CD4-positive, alpha-beta T cell (primary cell): ENCODE measurements around the gene MAGEA6. TPM values are rescaled to one million over a fixed set of nuclear protein-coding genes. Genes with fewer than 3 reads are reported as not detected.
"Not testable (repeated sequence)": the region's sequence is repeated elsewhere in the genome, so short reads cannot be mapped to it uniquely, and the experiment has no call there.

Source experiments
- ATAC-seq: fragments of 200-7000 bp; cut with Tn5 transposase; one replicate; pipeline ENCODE4 v1.10.0; 2022; ENCODE audit warnings: mild to moderate bottlenecking; ENCODE audit not compliant: poor library complexity
- CTCF ChIA-PET: fragments of 350-600 bp; sonication (Branson Sonifier 250); formaldehyde crosslinking; loops from one replicate; lab custom pipeline; 2021; ENCODE audit warnings: antibody characterized with exemption, inconsistent platforms; lab: Charles Lee
- POLR2A ChIA-PET: fragments of 350-600 bp; sonication (Branson Sonifier 250); formaldehyde crosslinking; loops from one replicate; lab custom pipeline; 2021; ENCODE audit warnings: antibody characterized with exemption, inconsistent platforms; lab: Charles Lee
- DNase-seq, 14 experiments: peaks; one replicate each; pipeline ENCODE4 v3.0.0-alpha.2; 2013 to 2020; ENCODE audit warnings: mixed read lengths in 2 of 14
- H3K27ac ChIP-seq, 2 donors: one replicate each; pipeline versions ENCODE4 v1.5.1 to v1.7.0; 2013; ENCODE audit warnings: low read length in 2 of 2, low read depth in 1 of 2, mild to moderate bottlenecking in 1 of 2
- H3K27me3 ChIP-seq, 2 experiments: 1 replicate in 1 of 2; 2 replicates in 1 of 2; pipeline versions ENCODE4 v1.6.1 to v1.7.0; 2013; ENCODE audit warnings: low read length in 2 of 2, control low read depth in 1 of 2, mild to moderate bottlenecking in 1 of 2, moderate library complexity in 1 of 2; ENCODE audit not compliant: insufficient read depth in 2 of 2, control insufficient read depth in 1 of 2
- H3K36me3 ChIP-seq: one replicate; pipeline ENCODE4 v1.6.1; 2013; ENCODE audit warnings: low read length, control low read depth; ENCODE audit not compliant: insufficient read depth
- H3K4me1 ChIP-seq: one replicate; pipeline ENCODE4 v1.6.1; 2013; ENCODE audit warnings: low read length, control low read depth; ENCODE audit not compliant: insufficient read depth
- H3K4me3 ChIP-seq: one replicate; pipeline ENCODE4 v1.5.1; 2013; ENCODE audit warnings: mild to moderate bottlenecking, low read length, moderate library complexity
- H3K9me3 ChIP-seq, 2 experiments: 1 replicate in 1 of 2; 2 replicates in 1 of 2; pipeline versions ENCODE4 v1.6.1 to v1.7.0; 2013; ENCODE audit warnings: low read length in 2 of 2, mild to moderate bottlenecking in 2 of 2, control low read depth in 1 of 2, moderate library complexity in 1 of 2; ENCODE audit not compliant: control insufficient read depth in 1 of 2, insufficient read depth in 1 of 2
- H3K27ac Mint-ChIP-seq: one replicate; pipeline ENCODE4 v1.8.0; 2020; ENCODE audit warnings: mixed read lengths
- H3K27me3 Mint-ChIP-seq: one replicate; pipeline ENCODE4 v1.8.0; 2021; ENCODE audit warnings: mixed read lengths
- H3K36me3 Mint-ChIP-seq: one replicate; pipeline ENCODE4 v1.8.0; 2021; ENCODE audit warnings: low read depth, mixed read lengths
- H3K4me1 Mint-ChIP-seq: one replicate; pipeline ENCODE4 v1.8.0; 2021; ENCODE audit warnings: low read depth, mixed read lengths
- H3K4me3 Mint-ChIP-seq: one replicate; pipeline ENCODE4 v1.8.0; 2020; ENCODE audit warnings: mild to moderate bottlenecking, mixed read lengths
- H3K9me3 Mint-ChIP-seq: one replicate; pipeline ENCODE4 v1.8.0; 2020; ENCODE audit warnings: mixed read lengths
- CTCF ChIP-seq: fragments of 200-600 bp; IDR thresholded peaks from one replicate; pipeline ENCODE4 v1.8.0; 2022; ENCODE audit warnings: antibody characterized with exemption, mild to moderate bottlenecking
- intact Hi-C, 2 experiments: fragments of 100-400 bp; cut with DNase I in 1 of 2; cut with micrococcal nuclease in 1 of 2; formaldehyde crosslinking; loops; one replicate each; pipeline versions ENCODE4 v1.15.1 to v1.9.0; 2023 to 2025; cut with DNase I, micrococcal nuclease
- total RNA-seq, 174 experiments: library from RNA in 2 of 174; stranded (reverse) in 2 of 174; gene quantifications; one replicate each; pipeline ENCODE4 v1.2.3 and lab custom pipeline; 2021 to 2026

MAGEA6 gene
- total RNA-seq, 2 experiments from 2014 or later, result not detected

- H3K27me3 ChIP-seq, result no peaks in the 10 kb centered on the region
- no peaks in the 10 kb centered on the region for H3K36me3 Mint-ChIP-seq
- H3K36me3 ChIP-seq, result no peaks in the 10 kb centered on the region
- H3K9me3 Mint-ChIP-seq, result no peaks in the 10 kb centered on the region
- no peak for TF ChIP-seq CTCF
- CTCF ChIA-PET, result interaction anchor here (1.5 kb wide), 1 partner anchor 8 kb away, joined by 5 read pairs; no protein-coding TSS in a partner anchor
- H3K4me3 ChIP-seq, result no peak overlapping the region
- no peak overlapping the region for H3K27ac ChIP-seq
- ATAC-seq (no peak), DNase-seq (no peak)
- H3K9me3 ChIP-seq, result no peaks in the 10 kb centered on the region
- POLR2A ChIA-PET, result no interaction called here
- H3K4me3 Mint-ChIP-seq, result no peak overlapping the region
- no peak overlapping the region for H3K27ac Mint-ChIP-seq
- peaks cover 10% of the 10 kb centered on the region for H3K4me1 Mint-ChIP-seq
- no peaks in the 10 kb centered on the region for H3K4me1 ChIP-seq
- H3K27me3 Mint-ChIP-seq, result peaks cover 5% of the 10 kb centered on the region
- intact Hi-C loops, result no loop called here
Observed at GRCh38 chrX:152810403-152810802, 40.9 kb upstream of the MAGEA6 start.

- Mint-ChIP-seq H3K4me1 (no peaks in the 10 kb centered on the region), H3K27ac (no peak overlapping the region), H3K9me3 (no peaks in the 10 kb centered on the region), H3K36me3 (no peaks in the 10 kb centered on the region), H3K4me3 (no peak overlapping the region), H3K27me3 (peaks cover 24% of the 10 kb centered on the region)
- DNase-seq (no peak), ATAC-seq (no peak)
- Histone ChIP-seq H3K36me3 (no peaks in the 10 kb centered on the region), H3K4me1 (no peaks in the 10 kb centered on the region), H3K9me3 (no peaks in the 10 kb centered on the region), H3K4me3 (no peak overlapping the region), H3K27ac (no peak overlapping the region), H3K27me3 (peaks cover 0 to 3% of the 10 kb centered on the region in 2 experiments)
- no peak for TF ChIP-seq CTCF
- intact Hi-C loops, result no loop called here
- POLR2A ChIA-PET, result no interaction called here
- CTCF ChIA-PET, result no interaction called here
Observed at GRCh38 chrX:152806035-152806434, 36.5 kb upstream of the MAGEA6 start.

GRCh38 chrX:152798945-152799344, 29.5 kb upstream of the MAGEA6 start:
- Histone ChIP-seq H3K36me3 (no peaks in the 10 kb centered on the region), H3K4me3 (no peak overlapping the region), H3K27me3 (no peaks in the 10 kb centered on the region), H3K27ac (no peak overlapping the region), H3K9me3 (no peaks in the 10 kb centered on the region), H3K4me1 (no peaks in the 10 kb centered on the region)
- H3K27ac Mint-ChIP-seq, result no peak overlapping the region
- no peaks in the 10 kb centered on the region for H3K36me3 Mint-ChIP-seq
- intact Hi-C loops, result no loop called here
- ChIA-PET CTCF (no interaction called here), POLR2A (no interaction called here)
- no peaks in the 10 kb centered on the region for H3K4me1 Mint-ChIP-seq
- H3K27me3 Mint-ChIP-seq, result peaks cover 15% of the 10 kb centered on the region
- H3K9me3 Mint-ChIP-seq, result no peaks in the 10 kb centered on the region
- TF ChIP-seq CTCF, result no peak
- no peak overlapping the region for H3K4me3 Mint-ChIP-seq
- no peak for ATAC-seq
- no peak for DNase-seq

GRCh38 chrX:152787062-152787461, 17.6 kb upstream of the MAGEA6 start:
- H3K36me3 Mint-ChIP-seq, DNase-seq, H3K4me3 Mint-ChIP-seq, H3K27ac ChIP-seq, H3K9me3 Mint-ChIP-seq, H3K27ac Mint-ChIP-seq, ATAC-seq, H3K4me3 ChIP-seq, intact Hi-C loops, POLR2A ChIA-PET, CTCF ChIA-PET, H3K36me3 ChIP-seq, H3K27me3 Mint-ChIP-seq, H3K27me3 ChIP-seq, H3K9me3 ChIP-seq, H3K4me1 ChIP-seq, H3K4me1 Mint-ChIP-seq: not testable (repeated sequence)

GRCh38 chrX:152766562-152766961, 2.9 kb downstream of the MAGEA6 start:
- H3K4me1 Mint-ChIP-seq, H3K27me3 ChIP-seq, H3K9me3 Mint-ChIP-seq, H3K4me3 ChIP-seq, DNase-seq, POLR2A ChIA-PET, H3K4me1 ChIP-seq, H3K27ac Mint-ChIP-seq, H3K36me3 Mint-ChIP-seq, ATAC-seq, CTCF ChIA-PET, H3K36me3 ChIP-seq, H3K9me3 ChIP-seq, H3K27ac ChIP-seq, H3K27me3 Mint-ChIP-seq, H3K4me3 Mint-ChIP-seq, intact Hi-C loops: not testable (repeated sequence)
